Activated naive CD4-positive, alpha-beta T cell treated with anti-CD3 and anti-CD28 coated beads, Interleukin-2, amount 10 ng/mL, durations not matched to agents 7 days and 5 days (primary cell): ENCODE measurements around the gene KIF26A.

Experiments
- CTCF ChIA-PET: fragments of 350-600 bp; sonication (Branson Sonifier 250); formaldehyde crosslinking; loops from one replicate; lab custom pipeline; 2021; ENCODE audit warnings: antibody characterized with exemption; lab: Charles Lee
- DNase-seq: peaks from one replicate; pipeline ENCODE4 v3.0.0-alpha.2; 2020
- H3K27ac Mint-ChIP-seq: one replicate; pipeline ENCODE4 v1.8.0; 2021; ENCODE audit warnings: mild to moderate bottlenecking, moderate library complexity, mixed read lengths
- H3K27me3 Mint-ChIP-seq: one replicate; pipeline ENCODE4 v1.8.0; 2021; ENCODE audit warnings: mild to moderate bottlenecking, mixed read lengths
- H3K36me3 Mint-ChIP-seq: one replicate; pipeline ENCODE4 v1.8.0; 2021; ENCODE audit warnings: mixed read lengths
- H3K4me1 Mint-ChIP-seq: one replicate; pipeline ENCODE4 v1.8.0; 2021; ENCODE audit warnings: mixed read lengths
- H3K4me3 Mint-ChIP-seq: one replicate; pipeline ENCODE4 v1.8.0; 2021; ENCODE audit warnings: mild to moderate bottlenecking, moderate library complexity, mixed read lengths
- H3K9me3 Mint-ChIP-seq: one replicate; pipeline ENCODE4 v1.8.0; 2021; ENCODE audit warnings: mixed read lengths

The KIF26A gene

DNA sequence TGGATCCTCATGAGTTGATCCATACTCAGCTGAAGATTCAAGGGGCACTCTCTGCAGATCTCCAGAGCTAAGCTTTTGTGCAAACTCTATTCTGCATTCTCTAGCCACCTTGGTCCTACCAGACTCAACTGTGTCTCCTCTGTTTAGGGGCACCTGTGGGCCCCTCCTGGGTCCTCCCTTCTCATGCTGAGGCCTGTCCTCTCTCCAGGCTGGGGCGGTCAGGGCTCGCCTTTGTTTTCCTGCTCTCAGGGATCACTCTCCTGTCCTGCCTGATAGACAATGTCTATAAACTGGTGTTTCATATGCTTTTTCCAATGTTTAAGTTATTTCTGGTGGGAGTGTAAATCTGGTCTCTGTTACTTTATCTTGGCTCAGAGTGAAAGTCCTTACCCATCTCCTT is 11.6 kb upstream of the KIF26A start:
- Mint-ChIP-seq H3K36me3 (peaks cover 2% of the 10 kb centered on the region), H3K4me1 (no peaks in the 10 kb centered on the region), H3K27ac (no peak overlapping the region), H3K4me3 (no peak overlapping the region), H3K9me3 (peaks cover 22% of the 10 kb centered on the region), H3K27me3 (peaks cover 18% of the 10 kb centered on the region)
- DNase-seq: no peak
- CTCF ChIA-PET: no interaction called here

DNA sequence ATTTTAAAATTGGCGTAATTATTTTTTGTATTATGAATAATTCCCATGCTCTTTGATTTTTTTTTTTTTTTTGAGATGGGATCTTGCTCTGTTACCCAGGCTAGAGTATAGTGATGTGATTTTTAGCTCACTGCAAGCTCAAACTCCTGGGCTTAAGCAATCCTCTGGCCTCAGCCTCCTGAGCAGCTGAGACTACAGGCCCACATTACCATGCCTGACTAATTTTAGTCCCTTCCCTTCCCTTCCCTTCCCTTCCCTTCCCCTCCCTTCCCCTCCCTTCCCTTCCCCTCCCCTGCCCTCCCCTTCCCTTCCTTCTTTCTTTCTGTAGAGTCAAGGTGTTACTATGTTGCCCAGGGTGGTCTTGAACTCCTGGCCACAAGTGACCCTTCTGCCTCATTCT is 9.4 kb upstream of the KIF26A start:
- CTCF ChIA-PET: interaction anchor here (0.8 to 2.0 kb wide), 3 partner anchors 32 to 53 kb away, joined by 3 to 10 read pairs (median 6); no protein-coding TSS in a partner anchor
- Mint-ChIP-seq H3K9me3 (peaks cover 20% of the 10 kb centered on the region), H3K4me3 (no peak overlapping the region), H3K27ac (no peak overlapping the region), H3K36me3 (peaks cover 2% of the 10 kb centered on the region), H3K27me3 (peaks cover 34% of the 10 kb centered on the region), H3K4me1 (no peaks in the 10 kb centered on the region)
- no peak for DNase-seq

DNA sequence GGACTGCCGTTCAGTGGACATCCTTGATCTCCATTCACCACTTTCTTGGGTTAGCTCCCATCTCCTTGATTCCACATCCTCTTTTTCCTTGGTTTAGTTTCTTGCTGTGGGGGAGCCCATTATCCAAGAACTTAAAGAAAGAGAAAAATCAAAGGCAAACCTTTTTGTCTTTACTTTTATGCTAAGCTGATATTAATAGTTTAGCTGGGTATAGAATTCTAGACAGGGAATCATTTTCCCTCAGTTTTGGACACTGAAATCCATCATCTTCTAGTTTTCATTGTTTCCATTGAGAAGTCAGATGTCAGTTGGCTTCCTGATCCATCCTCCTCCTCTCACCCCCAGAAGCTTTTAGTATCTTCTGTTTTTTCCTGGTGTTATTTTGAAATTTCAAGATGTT is 8.8 kb upstream of the KIF26A start:
- Mint-ChIP-seq H3K27ac (no peak overlapping the region), H3K9me3 (peaks cover 20% of the 10 kb centered on the region), H3K27me3 (peaks cover 39% of the 10 kb centered on the region), H3K4me3 (no peak overlapping the region), H3K36me3 (peaks cover 2% of the 10 kb centered on the region), H3K4me1 (no peaks in the 10 kb centered on the region)
- CTCF ChIA-PET: interaction anchor here (0.9 to 2.0 kb wide), 3 partner anchors 32 to 52 kb away, joined by 3 to 10 read pairs (median 6); no protein-coding TSS in a partner anchor
- DNase-seq: no peak

DNA sequence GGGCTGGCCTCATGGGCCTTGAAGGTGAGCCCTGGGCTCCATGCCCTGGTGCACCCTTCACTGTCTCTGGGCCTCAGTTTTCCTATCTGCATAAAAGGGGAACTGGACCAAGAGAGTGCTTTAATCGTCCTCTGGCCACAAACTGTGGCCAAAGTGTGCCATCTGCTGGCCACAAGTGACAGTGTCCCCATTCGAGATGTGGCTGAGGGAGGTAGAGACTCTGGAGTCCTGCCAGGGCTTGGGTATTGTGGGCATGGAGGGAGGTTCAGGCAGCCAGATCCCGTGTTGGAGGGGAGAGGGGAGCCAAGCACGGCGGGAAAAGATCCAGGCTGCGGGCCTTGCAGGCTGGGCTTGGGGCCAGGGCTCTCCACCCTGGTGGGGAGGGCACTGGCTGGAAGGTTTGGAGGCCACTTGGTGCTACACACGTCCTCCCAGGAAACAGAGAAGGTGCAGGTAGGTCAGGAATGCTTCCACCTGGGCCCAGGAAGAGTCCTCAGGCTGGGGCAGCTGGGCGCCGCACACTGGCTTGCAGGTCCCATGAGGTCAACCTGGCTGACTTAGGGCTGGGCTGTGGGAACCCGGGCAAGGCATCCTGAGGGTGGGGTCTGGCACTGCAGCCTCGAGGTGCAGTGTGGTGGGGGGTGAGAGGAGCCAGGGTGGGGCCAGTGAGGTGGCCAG is 7.3 kb upstream of the KIF26A start:
- peaks cover 17% of the 10 kb centered on the region for H3K9me3 Mint-ChIP-seq
- H3K27me3 Mint-ChIP-seq: peaks cover 54% of the 10 kb centered on the region
- CTCF ChIA-PET: interaction anchor here (0.8 to 1.0 kb wide), 2 partner anchors 39 to 53 kb away, joined by 3 to 7 read pairs; no protein-coding TSS in a partner anchor
- peaks cover 2% of the 10 kb centered on the region for H3K36me3 Mint-ChIP-seq
- H3K27ac Mint-ChIP-seq: no peak overlapping the region
- DNase-seq: peak; percentile 30
- H3K4me3 Mint-ChIP-seq: no peak overlapping the region
- peaks cover 6% of the 10 kb centered on the region for H3K4me1 Mint-ChIP-seq

DNA sequence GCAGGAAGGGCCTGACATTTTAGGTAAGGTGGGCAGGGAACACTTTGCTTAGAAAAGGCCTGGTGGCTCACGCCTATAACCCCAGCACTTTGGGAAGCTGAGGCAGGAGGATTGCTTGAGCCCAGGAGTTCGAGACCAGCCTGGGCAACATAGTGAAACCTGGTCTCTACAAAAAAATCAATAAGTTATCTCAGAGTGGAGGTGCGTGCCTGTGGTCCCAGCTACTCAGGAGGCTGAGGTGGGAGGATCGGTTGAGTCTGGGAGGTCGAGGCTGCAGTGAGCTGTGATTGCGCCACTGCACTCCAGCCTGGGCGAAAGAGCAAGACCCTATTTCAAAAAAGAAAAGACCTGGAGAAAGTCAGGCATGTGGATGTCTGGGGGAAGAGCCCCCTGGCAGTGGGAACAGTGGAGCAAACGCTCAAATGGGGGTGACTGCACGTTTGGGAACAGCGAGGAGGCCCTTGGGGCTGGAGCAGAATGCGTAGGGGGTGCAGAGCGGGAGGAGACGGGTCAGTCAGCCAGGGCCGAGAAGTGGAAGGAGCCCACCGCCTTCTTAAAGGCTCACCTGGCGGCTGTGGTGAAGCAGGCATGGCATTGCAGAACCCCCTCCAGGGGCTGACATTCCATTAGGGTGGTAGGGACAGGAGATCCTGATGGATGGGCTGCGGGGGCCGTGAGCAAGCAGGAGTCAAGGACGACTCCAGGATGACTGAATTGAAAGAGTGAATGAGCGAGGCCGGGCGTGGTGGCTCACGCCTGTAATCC is 6.2 kb upstream of the KIF26A start:
- peaks cover 17% of the 10 kb centered on the region for H3K9me3 Mint-ChIP-seq
- H3K27me3 Mint-ChIP-seq: peaks cover 63% of the 10 kb centered on the region
- DNase-seq: peak; percentile 10
- H3K4me1 Mint-ChIP-seq: peaks cover 12% of the 10 kb centered on the region
- H3K4me3 Mint-ChIP-seq: no peak overlapping the region
- peaks cover 2% of the 10 kb centered on the region for H3K36me3 Mint-ChIP-seq
- H3K27ac Mint-ChIP-seq: no peak overlapping the region
- CTCF ChIA-PET: interaction anchor here (0.7 to 1.0 kb wide), 6 partner anchors 35 to 682 kb away, joined by 3 to 7 read pairs (median 3); no protein-coding TSS in a partner anchor

DNA sequence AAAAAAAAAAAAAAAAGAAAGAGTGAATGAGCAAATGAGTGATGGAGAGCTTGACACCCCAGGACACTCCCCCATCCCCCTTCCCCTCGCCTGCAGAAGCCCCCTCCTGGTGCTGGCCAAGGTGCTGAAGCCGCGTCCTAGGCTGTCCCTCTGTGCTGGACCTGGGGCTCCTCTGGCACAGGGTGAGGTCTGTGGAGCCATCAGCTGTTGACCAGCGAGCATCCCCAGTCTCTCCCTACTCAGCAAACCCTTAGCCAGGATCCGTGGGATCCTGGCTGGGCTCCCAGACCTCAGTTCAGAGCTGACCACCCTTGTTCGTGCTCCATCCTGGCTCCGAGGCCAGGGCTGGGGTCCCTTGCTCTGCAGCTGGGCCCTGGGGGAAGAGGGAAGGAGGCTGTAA is 5.4 kb upstream of the KIF26A start:
- peaks cover 2% of the 10 kb centered on the region for H3K36me3 Mint-ChIP-seq
- no peak overlapping the region for H3K27ac Mint-ChIP-seq
- peaks cover 12% of the 10 kb centered on the region for H3K4me1 Mint-ChIP-seq
- H3K9me3 Mint-ChIP-seq: peaks cover 17% of the 10 kb centered on the region
- peaks cover 67% of the 10 kb centered on the region for H3K27me3 Mint-ChIP-seq
- H3K4me3 Mint-ChIP-seq: no peak overlapping the region
- CTCF ChIA-PET: interaction anchor here (0.7 kb wide), 1 partner anchor 682 kb away, joined by 3 read pairs; no protein-coding TSS in a partner anchor
- DNase-seq: no peak

DNA sequence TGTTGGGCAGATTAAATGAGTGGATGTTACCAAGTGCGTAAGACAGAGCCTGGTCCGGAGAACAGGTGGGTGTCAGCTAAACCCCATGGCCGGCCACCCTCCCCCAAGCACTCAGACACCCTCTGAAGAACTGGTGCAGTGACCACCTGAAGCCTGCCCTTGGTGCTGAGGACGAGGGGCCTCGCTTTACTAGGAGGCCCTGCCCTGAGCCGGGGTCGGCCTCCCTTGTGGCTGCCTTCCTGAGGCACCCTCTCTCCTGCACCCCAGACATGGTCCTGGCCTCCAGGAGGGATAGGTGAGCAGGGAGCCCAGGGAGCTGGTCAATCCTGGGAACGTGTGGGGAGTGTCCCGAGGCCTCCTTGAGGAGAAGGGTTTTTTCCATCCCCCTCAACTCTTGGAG is 4.9 kb upstream of the KIF26A start:
- Mint-ChIP-seq H3K27me3 (peaks cover 70% of the 10 kb centered on the region), H3K36me3 (peaks cover 2% of the 10 kb centered on the region), H3K27ac (no peak overlapping the region), H3K4me3 (no peak overlapping the region), H3K4me1 (peaks cover 12% of the 10 kb centered on the region), H3K9me3 (peaks cover 17% of the 10 kb centered on the region)
- CTCF ChIA-PET: no interaction called here
- no peak for DNase-seq

DNA sequence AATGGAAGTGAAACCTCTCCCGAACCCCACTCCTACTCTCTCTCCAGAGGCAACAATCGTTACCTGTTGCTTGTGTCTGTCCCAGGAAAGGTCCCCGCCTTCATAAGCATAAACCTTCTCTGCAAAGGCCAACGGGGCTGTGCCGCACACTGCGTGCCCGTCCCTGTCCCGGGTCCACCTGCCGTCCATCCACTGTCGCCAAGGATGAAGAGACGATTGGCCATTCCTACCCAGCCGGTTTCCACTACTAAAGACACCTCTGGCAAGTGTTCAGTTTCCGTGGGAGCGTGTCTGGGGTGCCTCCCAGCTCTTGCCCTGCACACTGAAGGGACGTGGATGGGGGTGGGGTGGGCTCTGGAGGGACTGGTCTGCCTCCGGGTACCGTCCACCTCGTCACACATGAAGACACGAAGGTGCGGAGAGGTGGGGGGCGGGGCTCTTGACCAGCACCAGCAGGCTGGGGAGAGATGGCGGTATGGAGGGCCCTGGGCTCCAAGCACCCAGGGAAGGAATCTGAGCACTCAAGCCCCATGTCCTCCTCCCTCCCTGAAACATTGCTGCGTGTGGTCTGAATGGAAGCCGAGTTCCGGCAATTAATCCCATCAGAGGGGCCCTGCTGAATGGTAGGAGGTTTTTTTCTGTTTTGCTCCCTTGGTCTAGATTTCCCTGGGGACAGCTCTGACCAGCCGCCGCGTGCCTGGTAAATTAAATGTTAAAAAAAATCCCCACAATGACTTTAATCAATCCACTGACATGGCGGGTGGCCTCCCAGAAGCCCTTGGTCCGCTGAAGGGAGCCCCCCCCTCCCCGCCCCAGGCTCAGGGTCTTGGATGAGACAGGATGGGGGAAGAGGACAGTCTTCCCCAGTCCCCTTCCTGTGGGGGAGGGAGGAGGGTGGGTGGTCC is 4.1 kb upstream of the KIF26A start:
- DNase-seq: peak; percentile 15
- CTCF ChIA-PET: no interaction called here
- Mint-ChIP-seq H3K4me3 (no peak overlapping the region), H3K9me3 (peaks cover 12% of the 10 kb centered on the region), H3K27ac (no peak overlapping the region), H3K36me3 (peaks cover 2% of the 10 kb centered on the region), H3K27me3 (peaks cover 78% of the 10 kb centered on the region), H3K4me1 (peaks cover 12% of the 10 kb centered on the region)

DNA sequence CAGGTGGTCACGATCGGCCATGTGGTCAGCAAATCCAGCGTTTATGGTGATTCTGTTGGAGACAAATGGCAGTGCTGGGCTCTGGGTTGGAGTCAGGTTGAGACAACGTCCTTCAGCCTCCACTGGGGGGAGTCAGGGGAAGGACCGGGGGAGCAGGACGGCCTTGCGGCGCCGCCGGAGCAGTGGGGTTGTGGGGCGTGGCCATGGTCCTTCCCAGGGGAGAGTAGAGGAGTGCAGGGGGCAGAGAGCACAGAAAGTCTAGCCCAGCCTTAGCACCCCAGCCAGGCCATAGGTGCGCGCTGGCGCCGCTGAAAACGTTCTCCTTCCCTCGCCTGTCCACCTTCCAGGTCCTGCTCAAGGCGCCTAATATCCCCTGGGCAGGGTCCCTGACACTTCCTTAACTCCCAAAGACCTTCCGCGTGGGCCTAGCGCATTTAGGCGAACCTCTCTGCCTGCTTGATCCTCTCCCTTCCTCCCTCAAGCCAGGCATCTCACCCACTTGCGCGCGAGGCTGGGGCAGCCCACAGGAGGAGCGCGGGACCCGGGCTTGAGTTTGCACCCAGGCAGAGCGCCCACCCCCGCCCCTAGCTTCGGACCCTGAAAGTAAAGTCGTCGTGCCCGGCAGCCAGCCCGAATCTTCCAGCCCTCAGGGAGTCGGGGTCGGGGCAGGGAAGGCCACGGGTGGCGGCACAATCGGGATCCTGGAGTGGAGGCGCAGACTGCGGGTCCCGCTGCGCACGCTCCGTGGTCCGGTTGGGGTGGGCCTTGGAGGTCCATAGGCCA is 3.1 kb upstream of the KIF26A start:
- H3K4me3 Mint-ChIP-seq: no peak overlapping the region

DNA sequence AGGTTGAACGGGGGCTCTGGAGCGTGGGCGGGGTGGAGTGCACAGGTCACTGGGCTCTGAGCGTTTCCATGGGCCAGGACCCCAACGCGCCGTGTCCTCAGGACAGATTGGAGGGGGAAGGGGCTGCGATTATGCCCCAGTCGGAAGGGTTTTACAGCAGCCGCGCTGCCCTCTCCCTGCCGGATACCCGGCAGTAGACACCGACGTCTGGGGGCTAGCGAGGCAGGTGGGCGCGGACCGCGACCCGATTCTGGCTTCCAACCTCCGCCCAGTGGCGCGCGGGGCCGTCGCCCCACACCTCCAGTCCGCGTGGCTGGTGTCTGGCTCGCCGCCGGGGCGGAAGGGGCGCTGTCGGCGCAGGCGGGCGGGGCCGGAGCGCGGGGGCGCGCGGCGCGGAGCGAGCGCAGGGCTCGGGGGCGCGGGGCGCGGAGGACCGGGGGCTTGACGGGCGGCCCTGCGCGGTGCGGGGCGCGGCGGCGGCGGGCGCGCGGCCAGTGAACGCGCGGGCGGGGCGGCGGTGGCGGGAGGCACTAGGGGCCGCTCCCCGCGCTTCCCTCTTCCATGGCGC is 2.4 kb upstream of the KIF26A start:
- Mint-ChIP-seq H3K36me3 (no peaks in the 10 kb centered on the region), H3K4me1 (peaks cover 12% of the 10 kb centered on the region), H3K27me3 (peaks cover 92% of the 10 kb centered on the region), H3K27ac (no peak overlapping the region), H3K9me3 (peaks cover under 1% of the 10 kb centered on the region), H3K4me3 (no peak overlapping the region)
- CTCF ChIA-PET: no interaction called here
- peak; percentile 23 for DNase-seq

More for the DNA sequence above, 3.1 kb upstream of the KIF26A start:
- Mint-ChIP-seq H3K27me3 (peaks cover 88% of the 10 kb centered on the region), H3K4me1 (peaks cover 12% of the 10 kb centered on the region), H3K27ac (no peak overlapping the region), H3K36me3 (no peaks in the 10 kb centered on the region), H3K9me3 (peaks cover 3% of the 10 kb centered on the region)
- DNase-seq: peak; percentile 19
- CTCF ChIA-PET: no interaction called here

DNA sequence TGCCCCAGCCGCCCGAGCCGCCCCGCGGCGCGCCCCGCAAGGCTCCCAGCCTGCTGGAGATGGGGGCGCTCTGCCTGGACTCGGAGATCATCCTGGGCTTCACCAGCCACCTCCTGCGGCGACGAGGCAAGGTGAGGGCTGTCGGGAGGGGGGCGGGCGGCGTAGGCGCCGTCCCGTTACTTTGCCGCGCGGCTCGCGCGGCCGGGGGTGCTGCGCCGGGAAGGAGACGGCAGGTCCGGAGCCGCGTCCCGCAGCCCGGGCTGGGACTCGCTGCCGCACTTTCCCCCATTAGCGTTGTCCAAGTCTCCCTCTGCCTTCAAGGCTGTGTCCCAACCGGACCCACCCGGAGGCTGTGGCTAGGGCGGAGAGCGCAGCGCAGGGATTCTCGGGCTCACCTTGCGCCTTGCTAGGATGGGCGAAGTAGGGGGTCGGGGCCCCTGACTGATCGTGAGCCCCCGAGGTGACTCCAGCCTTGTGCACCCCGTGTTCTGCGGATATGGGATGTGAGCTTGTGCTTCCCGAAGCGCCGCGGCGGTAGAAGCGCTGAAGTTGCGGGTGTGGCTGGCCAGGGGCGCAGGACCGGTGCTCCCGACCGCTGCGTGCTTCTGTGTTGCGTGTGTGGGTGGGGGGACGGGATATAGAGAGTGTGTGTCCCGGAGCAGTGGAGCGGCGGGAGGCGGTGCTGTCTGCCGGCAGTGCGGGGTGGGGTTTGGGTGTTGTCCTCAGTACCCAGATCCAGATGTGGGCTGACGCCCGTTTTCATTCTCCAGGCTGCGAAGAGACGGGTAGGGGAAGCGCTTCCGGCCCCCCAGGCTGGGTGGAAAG is 1.7 kb upstream of the KIF26A start:
- Mint-ChIP-seq H3K4me1 (peaks cover 12% of the 10 kb centered on the region), H3K9me3 (no peaks in the 10 kb centered on the region), H3K27ac (no peak overlapping the region), H3K27me3 (peaks cover 91% of the 10 kb centered on the region), H3K36me3 (no peaks in the 10 kb centered on the region), H3K4me3 (peak overlapping the region; percentile 23)
- CTCF ChIA-PET: interaction anchor here (1.3 kb wide), 1 partner anchor 15 kb away, joined by 4 read pairs; no protein-coding TSS in a partner anchor
- DNase-seq: peak; percentile 25
